RKO (cell line): Measurements from ENCODE around the gene ZFAND2A.
"Not testable (repeated sequence)": the region's sequence is repeated elsewhere in the genome, so short reads cannot be mapped to it uniquely, and the experiment has no call there.

Experiments
- DNase-seq: peaks from one replicate; pipeline ENCODE4 v3.0.0-alpha.2; 2016; ENCODE audit warnings: low spot score

ZFAND2A gene

GRCh38 chr7:1151653-1152425, 8.2 kb downstream of the ZFAND2A start:
- DNase-seq: no peak

DNA sequence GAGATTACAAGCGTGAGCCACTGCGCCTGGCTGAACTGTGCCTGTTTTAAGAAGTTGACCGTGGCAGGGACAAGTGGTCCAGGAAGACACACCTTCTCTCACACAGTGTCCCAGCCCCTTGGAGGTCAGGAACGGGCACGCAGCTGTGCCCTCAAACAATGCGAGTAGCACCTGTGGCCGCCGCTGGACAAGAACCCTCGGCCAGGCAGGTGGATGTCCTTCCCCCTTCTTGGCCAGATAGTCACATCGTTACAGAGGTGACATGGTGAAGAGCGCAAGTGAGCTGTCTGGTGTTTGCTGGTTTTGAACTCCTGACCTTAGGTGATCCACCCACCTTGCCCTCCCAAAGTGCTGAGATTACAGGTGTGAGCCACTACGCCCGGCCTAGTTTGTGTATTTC, 8.8 kb downstream of the ZFAND2A start:
- no peak for DNase-seq

GRCh38 chr7:1150400-1151002, 9.5 kb downstream of the ZFAND2A start:
- DNase-seq: no peak

- DNase-seq: no peak
These were observed 10.6 kb downstream of the ZFAND2A start for GRCh38 chr7:1149351-1149794.

DNA sequence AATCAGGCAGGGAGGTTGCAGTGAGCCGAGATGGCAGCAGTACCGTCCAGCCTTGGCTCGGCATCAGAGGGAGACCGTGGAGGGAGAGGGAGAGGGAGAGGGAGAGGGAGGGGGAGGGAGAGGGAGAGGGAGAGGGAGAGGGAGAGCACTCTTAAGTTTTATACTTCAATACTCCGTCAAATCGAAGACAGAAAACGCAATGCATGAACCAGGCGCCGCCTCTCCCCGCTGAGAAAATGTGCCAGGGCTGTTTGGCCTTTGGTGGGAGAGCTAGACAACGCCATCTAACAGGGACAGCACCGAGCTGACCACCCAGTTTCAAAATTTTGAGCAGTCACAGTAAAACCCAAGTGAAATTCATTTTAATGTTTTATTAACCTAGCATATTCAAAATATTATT, 12.1 kb downstream of the ZFAND2A start:
- not testable (repeated sequence) for DNase-seq

DNA sequence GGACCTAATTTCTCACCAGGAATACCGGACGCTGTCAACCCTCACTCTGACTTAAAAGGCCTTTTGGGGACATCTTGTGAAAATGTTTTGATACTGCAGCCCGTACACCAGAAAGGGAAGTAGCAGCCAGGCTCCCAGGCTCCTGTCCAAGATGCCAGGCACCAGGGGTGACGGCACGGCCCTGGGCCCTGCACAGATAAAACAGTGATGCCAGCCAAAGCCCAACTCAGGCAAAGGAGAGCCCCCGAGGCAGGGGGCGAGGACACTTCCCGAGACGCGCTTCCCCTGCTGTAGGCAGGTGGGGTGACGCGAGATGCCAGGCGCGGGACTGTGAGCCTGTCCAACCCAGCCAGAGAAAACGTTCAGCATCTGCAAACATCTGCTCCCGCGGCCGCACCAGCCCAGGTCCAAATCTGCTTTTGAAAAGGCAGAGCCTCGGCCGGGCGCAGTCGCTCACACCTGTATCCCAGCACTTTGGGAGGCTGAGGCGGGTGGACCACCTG, 15.7 kb downstream of the ZFAND2A start:
- DNase-seq: peak; percentile 18

DNA sequence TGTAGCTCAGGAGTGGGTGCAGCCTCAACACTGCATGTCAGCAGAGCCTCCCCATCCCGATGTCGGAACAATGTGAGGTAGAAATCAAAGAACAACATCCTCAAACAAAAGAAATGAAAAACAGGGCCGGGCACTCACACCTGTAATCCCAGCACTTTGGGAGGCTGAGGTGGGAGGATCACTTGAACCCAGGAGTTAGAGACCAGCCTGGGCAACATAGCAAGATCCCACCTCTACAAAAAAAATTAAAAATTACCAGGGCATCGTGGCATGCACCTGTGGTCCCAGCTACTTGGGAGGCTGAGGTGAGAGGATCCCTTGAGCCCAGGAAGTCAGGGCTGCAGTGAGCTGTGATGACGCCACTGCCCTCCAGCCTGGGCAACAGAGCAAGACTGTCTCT, 17.0 kb downstream of the ZFAND2A start:
- DNase-seq: not testable (repeated sequence)

- DNase-seq: no peak
These were observed 17.9 kb downstream of the ZFAND2A start for GRCh38 chr7:1142051-1142635.

GRCh38 chr7:1141651-1142050, 18.3 kb downstream of the ZFAND2A start:
- DNase-seq: no peak

GRCh38 chr7:1140476-1141104, 19.4 kb downstream of the ZFAND2A start:
- DNase-seq: no peak

GRCh38 chr7:1137517-1138167, 22.4 kb downstream of the ZFAND2A start:
- peak; percentile 26 for DNase-seq

DNA sequence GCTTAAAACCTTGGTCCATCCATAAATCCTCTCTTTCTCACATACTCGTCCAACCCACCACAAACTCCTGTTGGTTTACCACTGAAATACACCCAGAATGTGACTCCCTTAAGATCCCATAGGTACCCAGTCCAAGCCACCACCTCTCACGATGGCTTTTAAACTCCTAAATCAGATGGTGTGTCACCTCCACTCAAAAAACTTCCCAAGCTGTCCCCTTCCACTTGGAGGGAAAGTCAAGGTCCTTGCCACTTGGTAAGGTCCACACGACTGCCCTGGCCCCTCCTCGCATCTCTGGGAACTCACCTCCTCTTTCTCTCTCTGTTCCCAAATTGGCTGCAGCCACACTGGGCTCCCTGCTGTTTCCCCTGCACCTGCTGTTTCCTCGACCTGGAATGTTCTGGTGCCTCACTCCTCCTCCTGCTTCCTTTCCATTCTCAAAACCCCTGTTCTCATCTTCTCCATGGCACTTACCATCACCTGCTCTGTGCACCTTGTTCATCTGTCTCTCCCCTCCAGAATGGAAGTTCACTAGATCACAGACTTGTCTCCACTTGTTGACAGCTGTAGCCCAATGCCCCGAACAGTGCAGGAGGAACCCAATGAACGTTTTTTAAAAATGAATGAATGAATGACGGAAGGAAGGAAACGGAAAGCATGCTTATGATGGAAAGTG, 23.0 kb downstream of the ZFAND2A start:
- DNase-seq: peak; percentile 69

DNA sequence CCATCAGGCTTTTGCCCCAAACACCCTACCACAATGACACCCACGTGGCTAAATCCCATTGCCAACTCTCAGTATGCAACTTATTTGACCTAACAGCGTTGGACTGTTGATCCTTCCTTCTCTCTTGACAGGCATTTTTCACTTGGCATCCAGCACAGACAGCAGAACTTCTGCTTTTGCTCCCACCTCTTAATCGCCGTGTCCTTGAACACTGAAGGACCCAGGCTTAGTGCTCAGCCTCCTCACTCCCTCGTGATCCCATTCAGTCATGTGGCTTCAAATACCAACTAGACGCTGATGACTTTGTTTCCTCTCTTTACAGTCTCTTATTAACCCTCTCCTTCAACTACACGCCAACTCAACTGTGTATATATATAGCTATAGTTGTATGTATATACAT, 25.0 kb downstream of the ZFAND2A start:
- DNase-seq: no peak

DNA sequence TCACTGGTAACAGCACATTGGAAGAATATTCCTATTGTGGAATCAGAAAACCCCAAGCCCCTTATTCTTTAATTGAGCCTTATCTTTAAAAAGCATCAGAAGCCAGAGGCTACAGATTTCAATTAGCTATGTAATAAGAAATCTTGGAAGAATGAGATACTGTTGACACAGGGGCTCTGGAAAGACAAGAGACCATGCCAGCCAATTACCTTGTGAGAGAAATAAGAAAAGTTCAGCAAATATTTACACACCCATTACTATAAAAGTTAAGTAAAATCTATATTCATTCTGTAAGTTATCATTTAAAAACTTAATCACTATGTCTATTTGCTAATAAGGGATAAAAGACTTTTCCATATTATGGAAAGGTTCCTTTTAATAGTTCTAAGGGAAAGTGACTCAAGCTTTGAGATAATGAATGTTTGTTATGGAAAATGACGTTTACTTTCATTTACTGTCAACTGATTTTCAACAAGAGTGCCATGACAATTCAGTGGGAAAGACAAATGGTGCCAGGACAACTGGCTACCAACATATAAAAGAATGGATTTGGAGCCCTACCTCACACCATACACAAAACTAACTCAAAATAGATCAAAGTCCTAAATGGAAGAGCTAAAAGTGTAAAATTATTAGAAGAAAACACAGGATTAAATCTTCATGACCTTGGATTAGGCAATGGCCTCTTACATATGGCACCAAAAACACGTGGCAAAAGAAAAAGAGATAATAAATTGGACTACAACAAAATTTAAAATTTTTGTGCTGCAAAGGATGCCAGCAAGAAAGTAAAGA, 28.3 kb downstream of the ZFAND2A start:
- no peak for DNase-seq

DNA sequence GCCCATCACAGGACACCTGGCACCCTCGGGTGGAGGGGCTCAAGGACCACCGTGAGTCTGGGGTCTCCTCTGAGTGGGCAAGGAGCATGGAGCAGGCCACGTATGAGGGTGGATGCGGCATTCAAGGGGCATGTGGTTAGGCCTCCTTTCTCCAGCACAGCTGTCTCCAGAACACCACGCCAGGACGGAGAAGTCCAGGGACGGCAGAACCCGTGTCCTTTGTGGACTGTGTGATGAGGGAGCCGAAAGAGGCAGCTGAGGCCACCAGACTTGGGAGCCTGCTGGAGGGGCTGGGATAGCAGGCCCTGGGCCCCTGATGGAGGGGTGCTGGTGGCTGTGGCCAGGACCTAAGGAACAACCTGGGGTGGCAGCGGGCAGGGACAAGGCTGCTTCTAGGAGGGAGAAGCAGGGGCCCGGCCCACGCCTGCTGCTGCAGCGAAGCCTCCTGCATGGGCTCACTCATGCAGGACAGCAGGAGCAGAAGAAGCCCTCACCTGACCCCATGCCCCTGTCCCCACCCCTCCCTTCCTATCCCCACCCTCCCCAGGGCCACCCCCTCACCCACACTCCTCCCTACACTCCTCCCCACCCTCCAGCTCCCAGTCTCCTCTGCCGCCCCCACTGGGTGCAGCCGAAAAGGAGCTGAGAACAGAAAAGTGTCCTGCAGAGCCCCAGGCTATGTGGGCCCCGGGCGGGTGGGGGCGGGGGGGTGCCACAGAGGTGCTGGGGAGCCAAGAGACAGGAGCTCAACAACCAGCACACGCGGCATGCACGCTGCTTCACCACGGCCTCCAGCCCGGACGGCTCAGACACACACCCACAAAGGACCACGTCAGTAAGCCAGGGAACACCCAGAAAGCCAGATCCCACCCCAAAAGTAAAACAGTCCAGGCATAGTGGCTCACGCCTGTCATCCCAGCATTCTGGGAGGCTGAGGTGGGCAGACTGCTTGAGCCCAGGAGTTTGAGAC, 29.7 kb downstream of the ZFAND2A start:
- DNase-seq: no peak

- DNase-seq: no peak
These were observed 30.6 kb downstream of the ZFAND2A start for GRCh38 chr7:1129431-1129830.

DNA sequence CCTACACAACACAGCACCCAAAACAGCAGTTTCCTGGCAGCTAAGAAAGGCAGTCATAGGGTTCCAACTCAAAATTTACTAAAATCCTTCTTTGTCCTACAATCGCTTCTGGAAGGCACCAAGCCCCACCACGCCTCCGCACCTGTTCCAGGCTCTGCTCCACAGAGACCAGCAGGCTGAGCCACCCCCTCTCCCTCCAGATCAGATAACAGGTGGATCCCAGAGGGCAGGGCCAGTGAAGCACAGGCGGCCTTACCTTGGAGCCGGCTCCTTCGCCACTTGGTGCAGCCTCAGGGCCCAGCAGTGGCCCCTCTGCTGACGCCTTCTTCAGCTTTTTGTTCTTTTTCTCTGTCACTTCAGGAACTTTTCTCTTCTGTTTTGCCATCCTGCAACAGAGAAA, 33.0 kb downstream of the ZFAND2A start:
- DNase-seq: no peak

DNA sequence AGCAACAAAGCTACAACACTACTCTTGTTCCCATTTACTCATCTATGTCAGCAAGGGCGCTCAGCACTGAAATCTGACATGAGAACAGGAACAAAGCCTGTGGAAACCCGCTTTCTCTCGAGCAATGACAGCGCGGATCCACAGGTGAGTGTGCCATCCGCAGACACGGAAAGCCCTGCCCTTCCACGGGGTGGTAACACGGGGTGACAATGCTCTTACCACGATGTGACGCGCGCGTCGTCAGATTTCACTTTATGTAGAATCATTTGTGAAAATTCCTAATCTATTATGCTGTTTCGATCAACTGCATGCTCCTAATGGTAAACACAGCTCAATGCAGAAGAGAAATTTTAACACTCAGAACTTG, 34.4 kb downstream of the ZFAND2A start:
- DNase-seq: no peak

DNA sequence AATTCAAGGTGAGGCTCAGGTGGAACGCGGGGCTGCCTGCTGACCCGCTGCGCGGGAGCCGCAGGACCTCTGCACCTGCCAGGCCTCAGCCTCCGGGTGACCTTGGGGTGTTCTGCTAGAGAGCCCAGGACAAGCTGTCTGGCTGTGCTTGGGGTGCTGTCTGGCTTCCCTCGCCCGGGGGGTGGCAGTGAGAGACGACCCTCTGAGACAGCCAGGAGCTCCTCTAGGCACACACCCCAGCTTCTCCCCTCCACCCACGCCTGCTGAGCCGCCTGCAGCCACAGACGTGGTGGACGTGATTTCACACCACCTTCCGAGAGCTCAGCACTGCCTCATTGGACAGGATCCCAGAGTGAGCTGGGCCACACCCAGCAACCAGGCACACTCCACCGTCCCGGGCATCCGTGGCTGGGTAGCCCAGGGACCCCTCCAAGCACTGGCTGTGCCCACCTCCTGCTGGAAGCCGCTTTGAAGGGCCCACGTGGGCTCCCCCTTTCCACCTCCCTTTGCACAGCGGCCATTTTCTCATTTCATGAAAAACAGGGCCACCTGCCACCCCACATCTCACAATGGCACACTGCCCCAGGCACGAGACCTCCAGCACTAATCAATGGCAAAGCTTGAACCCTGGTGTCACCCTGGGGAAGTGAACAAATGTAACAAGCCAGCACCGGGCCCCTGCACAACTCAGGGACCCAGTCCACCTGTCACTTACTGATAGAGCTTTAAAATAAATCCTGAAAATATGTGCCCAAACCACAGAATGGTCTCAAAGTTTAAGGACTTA, 35.0 kb downstream of the ZFAND2A start:
- DNase-seq: no peak
